Cardiac muscle cell (in vitro differentiated cells and primary cell): ENCODE measurements around the gene ENOPH1. TPM values are rescaled to one million over a fixed set of nuclear protein-coding genes. Genes with fewer than 3 reads are reported as not detected.
A peak's percentile ranks its signal among the peaks of the same experiment; 100 is the strongest.
"Not testable (repeated sequence)": the region's sequence is repeated elsewhere in the genome, so short reads cannot be mapped to it uniquely, and the experiment has no call there.

Experiments used
- DNase-seq, 2 donors: peaks; one replicate each; pipeline versions ENCODE4 v3.0.0 to v3.0.0-alpha.2; 2010 to 2017; ENCODE audit warnings: low read depth in 1 of 2, low spot score in 1 of 2
- H3K27ac ChIP-seq: fragments of 200-600 bp; sonication (generic); 2 replicates; pipeline ENCODE4 v1.5.1; 2016
- H3K27me3 ChIP-seq: fragments of 200-600 bp; sonication (generic); 2 replicates; pipeline ENCODE4 v1.6.0; 2016; ENCODE audit warnings: control low read depth
- H3K36me3 ChIP-seq: fragments of 200-600 bp; sonication (generic); 2 replicates; pipeline ENCODE4 v1.5.1; 2016; ENCODE audit warnings: control low read depth
- H3K4me1 ChIP-seq: fragments of 200-600 bp; sonication (generic); 2 replicates; pipeline ENCODE4 v1.8.1; 2017; ENCODE audit warnings: low read depth, mild to moderate bottlenecking, mixed run types
- H3K4me3 ChIP-seq: fragments of 200-600 bp; sonication (generic); 2 replicates; pipeline ENCODE4 v1.5.1; 2016; ENCODE audit warnings: mild to moderate bottlenecking
- H3K9me3 ChIP-seq: fragments of 200-600 bp; sonication (generic); 2 replicates; pipeline ENCODE4 v1.5.1; 2017; ENCODE audit warnings: low read depth, mild to moderate bottlenecking, control low read depth
- CTCF ChIP-seq: IDR thresholded peaks from 2 replicates; pipeline ENCODE4 v1.5.1; 2012; ENCODE audit warnings: low read depth, mild to moderate bottlenecking, low read length
- polyA plus RNA-seq: library from polyadenylated mRNA; unstranded; fragments of >200 nt; fragmentation: Nextera tagmentation; extraction: Ambion mirVana; gene quantifications from 2 replicates; pipeline ENCODE4 v1.2.1, GENCODE V29; 2016
- total RNA-seq: library from RNA; depleted of rRNA; stranded (reverse); fragments of >200 nt; gene quantifications from 2 replicates; pipeline ENCODE4 v1.2.3, GENCODE V29; 2016

Gene ENOPH1
- total and polyA plus RNA-seq, 2 experiments from 2014 or later: 23.2 to 43.4 TPM

- no peak for TF ChIP-seq CTCF
- no peak for DNase-seq
Measured at GRCh38 chr4:82473621-82474164, 43.3 kb downstream of the ENOPH1 start.

GRCh38 chr4:82475931-82476330 lies 45.5 kb downstream of the ENOPH1 start:
- not testable (repeated sequence) for H3K4me3 ChIP-seq, H3K36me3 ChIP-seq, H3K4me1 ChIP-seq, DNase-seq, H3K27me3 ChIP-seq, H3K9me3 ChIP-seq, H3K27ac ChIP-seq

More at GRCh38 chr4:82473621-82474164, 43.3 kb downstream of the ENOPH1 start:
- Histone ChIP-seq H3K27ac (no peak overlapping the region), H3K36me3 (no peaks in the 10 kb centered on the region), H3K4me3 (no peak overlapping the region), H3K27me3 (no peaks in the 10 kb centered on the region), H3K9me3 (no peaks in the 10 kb centered on the region), H3K4me1 (peaks cover 13% of the 10 kb centered on the region)

- H3K4me1 ChIP-seq, H3K36me3 ChIP-seq, DNase-seq, H3K9me3 ChIP-seq, H3K4me3 ChIP-seq, H3K27ac ChIP-seq, H3K27me3 ChIP-seq: not testable (repeated sequence)
Measured at GRCh38 chr4:82477469-82477868, 47.1 kb downstream of the ENOPH1 start.

- Histone ChIP-seq H3K36me3 (no peaks in the 10 kb centered on the region), H3K27me3 (no peaks in the 10 kb centered on the region), H3K27ac (no peak overlapping the region), H3K9me3 (no peaks in the 10 kb centered on the region), H3K4me3 (no peak overlapping the region), H3K4me1 (no peaks in the 10 kb centered on the region)
- no peak for DNase-seq
- no peak for TF ChIP-seq CTCF
Measured at GRCh38 chr4:82479562-82479961, 49.2 kb downstream of the ENOPH1 start.

- H3K27ac ChIP-seq: no peak overlapping the region
- TF ChIP-seq CTCF: no peak
- H3K36me3 ChIP-seq: no peaks in the 10 kb centered on the region
- H3K9me3 ChIP-seq: no peaks in the 10 kb centered on the region
- no peak overlapping the region for H3K4me3 ChIP-seq
- H3K27me3 ChIP-seq: no peaks in the 10 kb centered on the region
- no peak for DNase-seq
- H3K4me1 ChIP-seq: no peaks in the 10 kb centered on the region
Measured at GRCh38 chr4:82480771-82481505, 50.5 kb downstream of the ENOPH1 start.

GRCh38 chr4:82481506-82481840 lies 51.1 kb downstream of the ENOPH1 start:
- TF ChIP-seq CTCF: no peak
- Histone ChIP-seq H3K4me3 (no peak overlapping the region), H3K27ac (no peak overlapping the region), H3K36me3 (no peaks in the 10 kb centered on the region), H3K27me3 (no peaks in the 10 kb centered on the region), H3K9me3 (no peaks in the 10 kb centered on the region), H3K4me1 (no peaks in the 10 kb centered on the region)
- peak in 1 of 2 donors; percentile 39 for DNase-seq
